GM18909 (cell line): Measurements from ENCODE around the gene MAL.
A peak's percentile ranks its signal among the peaks of the same experiment; 100 is the strongest.

ENCODE experiments used
- ATAC-seq: cut with Tn5 transposase; IDR thresholded peaks from one replicate; pipeline ENCODE4 v1.9.1; 2021; ENCODE audit warnings: mild to moderate bottlenecking; ENCODE audit not compliant: unreplicated experiment, poor library complexity

The MAL gene

GRCh38 chr2:95025406-95026319 lies at the start of gene MAL:
TSS of gene MAL (plus strand) at chr2:95025708. CDS start at chr2:95025793, 85 bp downstream.
- peak; percentile 46 for ATAC-seq

GRCh38 chr2:94977826-94978225 lies 47.7 kb upstream of the MAL start:
- no peak for ATAC-seq

DNA sequence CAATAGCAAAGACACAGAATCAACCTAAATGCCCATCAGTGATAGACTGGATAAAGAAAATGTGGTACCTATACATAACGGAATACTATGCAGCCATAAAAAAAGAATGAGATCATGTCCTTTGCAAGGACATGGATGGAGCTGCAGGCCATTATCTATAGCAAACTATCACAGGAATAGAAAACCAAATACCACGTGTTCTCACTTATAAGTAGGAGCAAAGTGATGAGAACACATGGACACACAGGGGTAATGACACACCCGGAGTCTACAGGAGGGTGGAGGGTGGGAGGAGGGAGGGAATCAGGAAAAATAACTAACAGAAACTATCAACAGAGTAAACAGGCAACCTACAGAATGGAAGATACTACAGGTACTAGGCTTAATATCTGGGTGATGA lies 46.6 kb upstream of the MAL start:
- ATAC-seq, result no peak

DNA sequence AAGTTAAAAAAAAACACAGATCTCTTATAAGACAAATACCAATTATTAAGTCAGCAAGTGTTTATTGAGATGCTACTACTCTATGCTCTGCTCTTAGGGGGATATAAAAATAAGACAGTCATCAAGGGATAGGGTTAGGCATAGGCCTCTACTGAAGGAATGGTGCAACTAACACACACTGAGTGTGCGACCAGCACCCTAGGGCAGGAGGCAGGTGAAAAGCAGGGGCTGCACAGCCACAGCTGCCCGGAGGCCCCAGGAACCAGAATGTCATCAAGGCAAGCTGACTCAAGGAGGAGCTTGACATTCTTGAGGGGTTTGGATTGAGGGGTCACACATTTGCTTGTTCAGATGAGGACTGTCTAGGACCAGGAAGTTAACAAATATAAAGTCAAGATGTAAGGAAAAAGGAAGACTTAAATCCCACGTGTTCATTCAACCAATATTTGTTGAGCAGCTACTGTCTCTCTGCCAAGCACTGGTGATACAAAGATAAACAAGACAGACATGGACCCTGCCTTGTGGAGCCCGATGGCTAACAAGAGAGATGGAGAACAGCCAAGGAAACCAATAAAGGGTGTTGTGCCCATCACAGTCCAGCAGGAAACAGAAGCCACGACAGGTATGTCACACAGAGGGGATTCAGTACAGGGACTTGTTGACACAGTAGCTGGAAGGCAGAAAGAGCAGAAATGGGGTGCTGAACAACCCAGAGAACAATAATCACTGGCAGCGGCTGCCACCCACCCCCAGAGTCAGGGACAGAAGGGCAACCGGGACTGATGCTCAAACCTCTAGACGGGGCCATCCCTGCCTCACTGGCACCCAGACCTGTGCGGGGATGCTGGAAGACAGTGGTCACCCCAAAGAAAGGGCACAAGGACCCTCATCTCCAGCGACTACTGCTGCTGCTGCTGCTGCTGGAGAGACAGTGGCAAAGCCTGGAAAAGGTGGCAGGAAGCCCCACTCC lies 45.8 kb upstream of the MAL start:
- no peak for ATAC-seq

DNA sequence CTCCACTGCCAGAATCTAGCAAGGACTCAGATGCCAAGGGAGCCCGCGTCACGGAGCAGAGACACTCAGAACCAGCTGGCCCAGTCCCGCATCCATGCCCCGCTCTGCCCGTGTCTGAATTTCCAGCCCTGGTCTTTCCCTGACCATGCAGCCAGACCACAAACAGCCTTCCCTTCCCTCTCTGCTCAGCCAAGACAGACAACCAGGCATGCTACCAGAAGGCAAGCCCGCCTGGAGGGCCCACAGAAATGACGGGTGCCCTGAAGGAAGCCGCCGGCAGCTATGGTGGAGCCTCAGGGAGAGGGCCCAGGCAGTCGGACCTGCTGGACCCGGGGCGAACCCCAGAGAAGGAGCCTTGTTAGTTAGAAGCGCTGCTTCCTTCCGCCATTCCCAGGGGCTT lies 45.1 kb upstream of the MAL start:
- no peak for ATAC-seq

DNA sequence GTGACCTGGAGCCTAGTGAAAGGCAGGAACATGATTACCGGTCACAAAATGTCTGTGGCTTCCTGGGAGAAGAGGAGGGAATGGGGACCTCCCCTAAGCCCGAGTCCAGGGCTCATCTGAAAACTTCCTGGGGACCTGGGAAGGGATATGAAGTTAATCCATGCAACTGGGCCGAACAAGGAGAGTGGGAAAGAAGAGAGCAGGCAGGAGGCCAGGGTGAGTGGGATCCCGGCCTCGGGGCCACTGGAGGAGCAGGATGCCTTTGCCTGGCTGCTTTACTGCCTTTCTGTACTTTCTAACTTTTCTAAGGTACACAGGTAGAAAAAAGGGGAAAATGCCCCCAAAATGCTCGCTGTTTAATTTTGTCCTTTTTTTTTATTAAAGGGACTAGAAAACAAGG lies 43.4 kb upstream of the MAL start:
- no peak for ATAC-seq

DNA sequence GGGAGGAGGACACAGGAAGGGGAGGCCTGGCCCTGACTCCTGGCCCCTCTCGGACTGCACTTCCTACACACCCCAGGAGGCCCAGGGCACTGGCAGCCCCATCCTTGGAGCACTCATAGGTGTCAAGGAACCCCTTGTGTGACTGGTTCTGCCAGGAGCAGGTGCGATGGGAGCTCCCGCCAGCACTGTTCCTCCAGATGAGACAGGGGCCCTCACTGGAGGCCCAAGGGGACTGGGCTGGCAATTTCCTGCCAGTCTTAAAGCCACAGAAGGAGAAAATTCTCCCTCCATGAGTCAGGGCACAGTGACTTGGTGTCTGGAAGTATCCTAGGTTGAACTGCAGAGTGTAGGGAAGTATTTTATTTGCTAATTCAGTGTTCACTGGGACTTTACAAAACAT lies 42.8 kb upstream of the MAL start:
- no peak for ATAC-seq

GRCh38 chr2:94984964-94985575 lies 40.4 kb upstream of the MAL start:
- no peak for ATAC-seq

GRCh38 chr2:94985636-94986035 lies 39.9 kb upstream of the MAL start:
- ATAC-seq, result no peak

DNA sequence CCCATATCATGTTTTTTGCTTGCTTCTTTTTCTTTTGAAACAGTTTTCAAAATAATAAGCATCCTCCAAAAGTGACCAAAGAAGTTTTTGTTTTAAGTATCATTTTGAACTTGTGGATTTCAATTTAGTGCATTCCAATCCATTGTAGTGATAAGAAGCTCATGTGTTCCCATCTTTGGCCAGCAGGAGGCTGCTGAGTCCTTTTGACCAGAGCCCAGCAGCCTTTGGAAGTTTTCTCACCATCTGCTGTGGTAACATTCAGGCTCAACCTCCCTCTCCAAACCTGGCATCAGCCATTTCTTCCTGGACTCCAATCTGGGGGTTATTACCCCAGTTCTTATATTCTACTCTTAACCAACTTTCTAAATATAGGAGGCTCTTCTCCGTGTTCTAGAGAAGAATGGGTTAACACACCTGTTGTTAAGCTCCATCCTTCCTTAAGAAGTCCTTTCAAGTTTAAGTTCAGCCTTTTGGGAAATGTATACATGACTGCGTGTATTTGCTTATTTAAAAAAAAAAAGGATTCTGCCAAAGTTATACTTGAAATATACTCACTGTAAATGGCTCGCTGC lies 39.0 kb upstream of the MAL start:
- ATAC-seq, result peak; percentile 88

GRCh38 chr2:94987074-94988020 lies 38.2 kb upstream of the MAL start:
- ATAC-seq, result no peak

DNA sequence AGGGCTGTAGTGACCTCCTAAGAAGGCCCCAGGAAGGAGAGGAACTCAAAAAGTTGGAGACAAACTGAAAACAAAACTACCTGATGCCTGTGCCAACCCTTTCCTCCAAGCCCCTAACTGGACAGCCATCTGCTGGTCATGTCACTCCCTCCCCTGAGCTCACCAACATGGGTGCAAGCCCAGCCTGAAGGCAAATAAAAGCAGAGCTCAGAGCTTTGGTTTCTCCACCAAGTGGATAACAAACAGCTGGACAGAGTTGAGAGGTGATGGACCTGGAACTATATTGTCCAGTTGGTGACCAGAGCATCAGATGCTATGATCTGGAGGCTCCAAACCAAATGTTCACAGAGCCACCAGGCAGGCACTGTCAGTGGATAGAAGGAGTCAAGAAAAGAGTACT lies 34.6 kb upstream of the MAL start:
- ATAC-seq, result no peak

GRCh38 chr2:94992360-94992759 lies 33.1 kb upstream of the MAL start:
- ATAC-seq, result no peak

DNA sequence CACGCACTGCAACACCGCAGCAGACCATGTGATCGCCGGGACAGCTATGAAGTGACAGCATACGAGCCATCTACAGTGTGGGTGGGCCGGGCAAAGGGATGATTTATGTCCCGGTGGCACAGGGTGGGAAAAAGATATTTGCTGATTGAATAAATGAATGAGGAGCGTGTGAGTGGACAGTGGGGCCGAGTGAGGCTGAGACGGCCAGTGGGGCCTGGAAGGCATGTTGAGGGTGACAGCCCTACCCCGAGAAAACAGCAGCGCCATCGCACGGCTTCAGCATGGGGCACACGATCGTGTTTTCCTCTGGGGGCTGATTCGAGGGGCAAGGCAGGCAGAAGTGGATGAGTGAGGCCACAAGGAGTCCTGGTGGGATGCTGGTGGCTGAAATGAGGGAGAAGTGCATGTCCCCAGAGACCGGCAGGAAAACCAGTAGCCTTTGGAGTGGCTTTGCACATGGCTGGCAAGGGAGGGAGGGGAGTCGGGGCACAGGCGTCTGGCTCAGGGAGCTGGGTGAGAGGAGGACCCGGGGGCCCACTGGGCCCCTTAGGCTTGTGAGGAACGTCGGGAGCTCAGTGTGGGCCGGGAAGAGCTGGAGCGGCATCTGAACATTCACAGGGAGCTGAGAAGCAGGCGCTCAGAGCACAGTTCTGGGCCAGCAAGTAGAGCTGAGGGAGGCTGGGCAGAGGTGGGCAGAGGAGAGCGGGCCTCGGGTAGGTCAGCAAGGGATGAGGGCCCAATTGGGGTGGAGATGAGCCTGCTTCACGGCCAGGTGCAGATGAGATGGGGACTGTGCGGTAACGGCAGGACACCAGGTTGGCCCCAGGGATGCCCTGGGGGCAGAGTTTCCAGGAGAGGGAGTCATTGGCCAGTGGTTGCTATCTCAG lies 32.1 kb upstream of the MAL start:
- ATAC-seq, result no peak

- ATAC-seq, result no peak
Measured at GRCh38 chr2:94994063-94994913, 31.2 kb upstream of the MAL start.

DNA sequence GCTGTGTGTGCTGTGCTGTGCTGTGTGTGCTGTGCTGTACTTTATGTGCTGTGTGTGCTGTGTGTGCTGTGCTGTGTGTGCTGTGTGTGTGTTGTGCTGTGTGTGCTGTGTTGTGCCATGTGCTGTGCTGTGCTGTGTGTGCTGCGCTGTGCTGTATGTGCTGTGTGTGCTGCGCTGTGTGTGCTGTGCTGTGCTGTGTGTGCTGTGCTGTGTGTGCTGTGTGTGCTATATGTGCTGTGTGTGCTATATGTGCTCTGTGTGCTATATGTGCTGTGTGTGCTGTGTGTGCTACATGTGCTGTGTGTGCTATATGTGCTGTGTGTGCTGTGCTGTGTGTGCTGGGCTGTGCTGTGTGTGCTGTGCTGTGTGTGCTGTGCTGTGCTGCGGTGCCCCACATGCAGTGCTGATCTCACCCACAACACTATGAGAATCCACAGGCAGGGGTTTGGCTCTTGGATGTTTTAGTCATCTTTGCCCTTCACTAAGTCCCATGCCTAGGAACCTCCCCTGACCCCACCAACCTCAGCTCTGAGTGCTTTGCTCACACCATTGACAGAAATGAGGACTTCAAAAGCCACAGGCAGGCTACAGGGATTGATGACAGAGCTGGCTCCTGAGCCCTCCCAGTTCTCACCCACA lies 30.5 kb upstream of the MAL start:
- no peak for ATAC-seq
